HEK293T (cell line): ENCODE results near the gene MARCHF5.

ENCODE experiments used
- LEF1 ChIP-seq: fragments of 450-650 bp; IDR thresholded peaks from 2 replicates; pipeline ENCODE4 v1.6.1; 2017; ENCODE audit warnings: mild to moderate bottlenecking, borderline replicate concordance
- TARDBP ChIP-seq: fragments of 450-650 bp; IDR thresholded peaks from 2 replicates; pipeline ENCODE4 v1.6.1; 2016

- no peak for TF ChIP-seq TARDBP
- TF ChIP-seq LEF1, result no peak
Observed at GRCh38 chr10:92248566-92248965, 42.4 kb upstream of the MARCHF5 start.
